ENCODE results near the gene CYB5B. TPM values are rescaled to one million over a fixed set of nuclear protein-coding genes. Genes with fewer than 3 reads are reported as not detected.

The CYB5B gene
- polyA plus RNA-seq, 3 donors = 24.9 to 63.0 (median 54.0) TPM

- 93 to 98% (median 93%) methylated on average over 11 of the region's 11 CpGs for WGBS, 3 donors
- H3K27ac ChIP-seq (ENCODE audit: low read depth, low read length) = no peak overlapping the region
These were observed 75.3 kb downstream of the CYB5B start for GRCh38 chr16:69499541-69500230.

- H3K27ac ChIP-seq (ENCODE audit: low read depth, low read length) = no peak overlapping the region
- WGBS, 3 donors = 93 to 96% (median 96%) methylated on average over 4 of the region's 4 CpGs
These were observed 76.1 kb downstream of the CYB5B start for GRCh38 chr16:69500496-69500895.

- H3K27ac ChIP-seq (ENCODE audit: low read depth, low read length) = no peak overlapping the region
- whole genome bisulfite sequencing, 3 donors = 34 to 58% (median 51%) methylated on average over 4 of the region's 4 CpGs
These were observed 77.7 kb downstream of the CYB5B start for GRCh38 chr16:69501956-69502745.

GRCh38 chr16:69503244-69503643, 78.8 kb downstream of the CYB5B start:
- WGBS, 3 donors = 92 to 93% (median 93%) methylated on average over 4 of the region's 4 CpGs
- H3K27ac ChIP-seq (ENCODE audit: low read depth, low read length) = no peak overlapping the region

- 62 to 75% (median 67%) methylated on average over 4 of the region's 4 CpGs for WGBS, 3 donors
- no peak overlapping the region for H3K27ac ChIP-seq (ENCODE audit: low read depth, low read length)
These were observed 83.8 kb downstream of the CYB5B start for GRCh38 chr16:69508033-69508755.

GRCh38 chr16:69509125-69509524, 84.7 kb downstream of the CYB5B start:
- 82 to 88% (median 83%) methylated on average over 5 of the region's 5 CpGs for WGBS, 3 donors
- no peak overlapping the region for H3K27ac ChIP-seq (ENCODE audit: low read depth, low read length)

GRCh38 chr16:69511651-69512050, 87.2 kb downstream of the CYB5B start:
- WGBS, 3 donors = 85 to 97% (median 85%) methylated on average over 4 of the region's 4 CpGs
- no peak overlapping the region for H3K27ac ChIP-seq (ENCODE audit: low read depth, low read length)

GRCh38 chr16:69513180-69513966, 89.0 kb downstream of the CYB5B start:
- no peak overlapping the region for H3K27ac ChIP-seq (ENCODE audit: low read depth, low read length)
- WGBS, 3 donors = 60 to 81% (median 78%) methylated on average over 2 of the region's 2 CpGs

- 88 to 90% (median 88%) methylated on average over 6 of the region's 6 CpGs for WGBS, 3 donors
- no peak overlapping the region for H3K27ac ChIP-seq (ENCODE audit: low read depth, low read length)
These were observed 89.9 kb downstream of the CYB5B start for GRCh38 chr16:69514356-69514755.

Other genes starting within 250 kb of the CYB5B start
- 10 to 100 TPM in 1 of 3 donors, 1 to 10 TPM in 2; 3.3 to 20.9 (median 8.9) TPM for gene SNTB2, start 237.5 kb upstream of the CYB5B start, polyA plus RNA-seq
- gene VPS4A, start 113.3 kb upstream of the CYB5B start, polyA plus RNA-seq = 10 to 100 TPM; 27.0 to 42.6 (median 27.6) TPM
- 10 to 100 TPM in 1 of 3 donors, 1 to 10 TPM in 2; 4.9 to 14.8 (median 6.5) TPM for gene PDF, start 94.0 kb upstream of the CYB5B start, polyA plus RNA-seq
- gene COG8, start 85.1 kb upstream of the CYB5B start, polyA plus RNA-seq = 10 to 100 TPM; 10.8 to 16.9 (median 16.2) TPM
- gene NIP7, start 84.8 kb upstream of the CYB5B start, polyA plus RNA-seq = 10 to 100 TPM in 2 of 3 donors, 1 to 10 TPM in 1; 6.1 to 28.2 (median 18.4) TPM
- gene TMED6, start 72.8 kb upstream of the CYB5B start, polyA plus RNA-seq = 100 to 1,000 TPM in 1 of 3 donors, under 1 TPM in 1, not detected in 1; 0.76 to 104 TPM
- gene TERF2, start 38.6 kb upstream of the CYB5B start, polyA plus RNA-seq = 10 to 100 TPM in 2 of 3 donors, 1 to 10 TPM in 1; 8.7 to 15.4 (median 11.7) TPM
- gene NFAT5, start 141.3 kb downstream of the CYB5B start, polyA plus RNA-seq = 1 to 10 TPM; 1.8 to 5.8 (median 4.9) TPM